HepG2 (cell line): ENCODE data around the gene FAM180A. TPM values are rescaled to one million over a fixed set of nuclear protein-coding genes. Genes with fewer than 3 reads are reported as not detected.
"Not testable (repeated sequence)": the region's sequence is repeated elsewhere in the genome, so short reads cannot be mapped to it uniquely, and the experiment has no call there.

Experiments
- ATAC-seq: fragments of 200-7000 bp; cut with Tn5 transposase; 3 replicates; pipeline ENCODE4 v1.9.1; 2020; ENCODE audit warnings: mild to moderate bottlenecking, moderate library complexity
- BruUV-seq: library from RNA; stranded (reverse); fragments of 400-500 nt; replicated peaks from 2 replicates; lab custom pipeline; 2021; lab: Mats Ljungman, UMichigan
- CTCF ChIA-PET: fragments of 300-600 bp; formaldehyde crosslinking; extraction: SDS; loops from one replicate; lab custom pipeline; 2021; ENCODE audit warnings: low total read pairs, inconsistent platforms, low intra/inter-chr PET ratio; lab: Yijun Ruan, JAX
- POLR2A ChIA-PET: fragments of 350-600 bp; sonication (Branson Sonifier 250); formaldehyde crosslinking; loops from one replicate; lab custom pipeline; 2020; ENCODE audit warnings: antibody characterized with exemption, inconsistent platforms; lab: Yijun Ruan, JAX
- DNase-seq: peaks from one replicate; pipeline ENCODE4 v3.0.0-alpha.2; 2015; ENCODE audit warnings: low spot score
- FAIRE-seq: peaks from 3 replicates; lab custom pipeline; 2011; peaks lifted over from hg19 to GRCh38; lab: Jason Lieb, UNC
- H2AFZ ChIP-seq: one replicate; pipeline ENCODE4 v1.6.1; 2011; ENCODE audit warnings: low read length, inconsistent platforms
- H3K27ac ChIP-seq: fragments of 300-600 bp; 3 replicates; pipeline ENCODE4 v1.8.0; 2011; ENCODE audit warnings: mixed run types, mild to moderate bottlenecking, mixed read lengths, low read length, inconsistent platforms; ENCODE audit not compliant: insufficient read depth; ENCODE audit errors: extremely low read length
- H3K27me3 ChIP-seq, 2 experiments: fragments of 200-600 bp in 1 of 2; 2 replicates in 1 of 2; 3 replicates in 1 of 2; pipeline versions ENCODE4 v1.6.0 to v1.8.0; 2011; ENCODE audit warnings: low read length in 2 of 2, mild to moderate bottlenecking in 2 of 2, moderate library complexity in 2 of 2, inconsistent platforms in 1 of 2; ENCODE audit not compliant: insufficient read depth in 2 of 2, control insufficient read depth in 1 of 2
- H3K36me3 ChIP-seq, 2 experiments: fragments of 200-600 bp in 1 of 2; replicated peaks in 1 of 2; 2 replicates in 1 of 2; 3 replicates in 1 of 2; pipeline versions ENCODE4 v1.5.1 to v1.8.0; 2011; ENCODE audit warnings: low read length in 2 of 2, inconsistent platforms in 1 of 2; ENCODE audit not compliant: insufficient read depth in 2 of 2, control insufficient read depth in 1 of 2
- H3K4me1 ChIP-seq: 2 replicates; pipeline ENCODE4 v1.5.1; 2012; ENCODE audit warnings: low read length, inconsistent platforms; ENCODE audit not compliant: insufficient read depth
- H3K4me2 ChIP-seq: 2 replicates; pipeline ENCODE4 v1.6.0; 2011; ENCODE audit warnings: low read depth, low read length, inconsistent platforms
- H3K4me3 ChIP-seq, 3 experiments: fragments of 200-600 bp in 1 of 3; sonication (generic), shearing (Covaris generic) in 1 of 3; replicated peaks in 1 of 3; 2 replicates each; pipeline ENCODE4 v1.5.1; 2011 to 2016; ENCODE audit warnings: low read length in 3 of 3, inconsistent platforms in 2 of 3, low read depth in 2 of 3, mild to moderate bottlenecking in 2 of 3, control low read depth in 1 of 3, mixed read lengths in 1 of 3; ENCODE audit not compliant: insufficient read depth in 1 of 3
- H3K79me2 ChIP-seq: one replicate; pipeline ENCODE4 v1.6.1; 2011; ENCODE audit warnings: low read length, inconsistent platforms; ENCODE audit not compliant: insufficient read depth
- H3K9ac ChIP-seq: 2 replicates; pipeline ENCODE4 v1.6.0; 2011; ENCODE audit warnings: mild to moderate bottlenecking, low read depth, low read length, inconsistent platforms; ENCODE audit not compliant: insufficient read depth
- H3K9me3 ChIP-seq: 2 replicates; pipeline ENCODE4 v1.5.1; 2012; ENCODE audit warnings: mild to moderate bottlenecking, low read length
- H4K20me1 ChIP-seq: 2 replicates; pipeline ENCODE4 v1.6.0; 2011; ENCODE audit warnings: inconsistent platforms, mild to moderate bottlenecking, low read length, moderate library complexity; ENCODE audit not compliant: insufficient read depth
- ARHGAP35 ChIP-seq: sonication (generic); formaldehyde crosslinking; IDR thresholded peaks from 2 replicates; pipeline ENCODE4 v1.9.0; 2022; ENCODE audit warnings: mild to moderate bottlenecking, inconsistent platforms, moderate library complexity, missing genetic modification reagents, borderline replicate concordance
- ATF2 ChIP-seq: sonication (generic); formaldehyde crosslinking; IDR thresholded peaks from 2 replicates; pipeline ENCODE4 v1.4.0; 2020; ENCODE audit warnings: missing genetic modification reagents
- CREB1 ChIP-seq, 2 experiments: fragments of 450-650 bp in 1 of 2; IDR thresholded peaks; 2 replicates each; pipeline ENCODE4 v1.6.1; 2016 to 2017; ENCODE audit warnings: control low read depth in 1 of 2, mild to moderate bottlenecking in 1 of 2, missing compliant biosample characterization in 1 of 2, missing genetic modification characterization in 1 of 2
- GZF1 ChIP-seq: sonication (generic); formaldehyde crosslinking; IDR thresholded peaks from 2 replicates; pipeline ENCODE4 v1.5.1; 2020; ENCODE audit warnings: mild to moderate bottlenecking, missing genetic modification reagents
- HMG20B ChIP-seq: conservative IDR thresholded peaks from 2 replicates; pipeline ENCODE4 v1.6.1; 2016; ENCODE audit warnings: missing genetic modification reagents, missing compliant biosample characterization
- PHB2 ChIP-seq: fragments of 450-650 bp; IDR thresholded peaks from 2 replicates; pipeline ENCODE4 v1.6.1; 2018; ENCODE audit not compliant: partially characterized antibody
- SP5 ChIP-seq: IDR thresholded peaks from 2 replicates; pipeline ENCODE4 v1.6.1; 2016; ENCODE audit warnings: low read depth, borderline replicate concordance
- TCF7L2 ChIP-seq: IDR thresholded peaks from 2 replicates; pipeline ENCODE4 v1.6.1; 2011; ENCODE audit warnings: mild to moderate bottlenecking, low read depth, low read length, moderate library complexity
- TMF1 ChIP-seq: sonication (generic); formaldehyde crosslinking; IDR thresholded peaks from 2 replicates; pipeline ENCODE4 v1.8.1; 2022; ENCODE audit warnings: low read depth, missing genetic modification reagents
- ZFY ChIP-seq: sonication (generic); formaldehyde crosslinking; IDR thresholded peaks from 2 replicates; pipeline ENCODE4 v1.4.0; 2020; ENCODE audit warnings: missing genetic modification reagents
- ZNF33A ChIP-seq: sonication (generic); formaldehyde crosslinking; IDR thresholded peaks from 2 replicates; pipeline ENCODE4 v1.5.1; 2020; ENCODE audit warnings: missing genetic modification reagents, mild to moderate bottlenecking, moderate library complexity, borderline replicate concordance
- ZNF530 ChIP-seq: sonication (generic); formaldehyde crosslinking; IDR thresholded peaks from 2 replicates; pipeline ENCODE4 v1.5.0; 2020; ENCODE audit warnings: low read depth, mild to moderate bottlenecking, missing genetic modification reagents
- ZNF777 ChIP-seq: sonication (generic); formaldehyde crosslinking; IDR thresholded peaks from 2 replicates; pipeline ENCODE4 v1.4.0; 2020; ENCODE audit warnings: missing genetic modification reagents
- WGBS: methylation state at CpG from one replicate; pipeline ENCODE4 v1.1.6; 2017; ENCODE audit warnings: low lambda C conversion rate; 5-methylcytosine and 5-hydroxymethylcytosine counted together
- in situ Hi-C: cut with HindIII; loops from 2 replicates; pipeline ENCODE4 v1.10.0; 2017; ENCODE audit warnings: low pct_unique_long_range_greater_than_20kb; ENCODE audit not compliant: extremely low pct_ligation_motif_present
- intact Hi-C: fragments of 100-400 bp; cut with micrococcal nuclease; formaldehyde crosslinking; loops from one replicate; pipeline ENCODE4 v1.10.0; 2022; ENCODE audit not compliant: unreplicated experiment
- polyA plus RNA-seq, 8 experiments: library from polyadenylated mRNA; depleted of rRNA in 3 of 8; stranded (reverse) in 7 of 8; unstranded in 1 of 8; fragments of >200 nt; fragmentation: Illumina TruSeq in 4 of 8; extraction: Trizol in 4 of 8; gene quantifications; 2 replicates each; pipeline versions ENCODE4 v1.2.1 to v1.2.3, GENCODE V29; 2011 to 2016; ENCODE audit warnings: low read depth in 4 of 8, missing spikeins in 1 of 8, mixed read lengths in 1 of 8; ENCODE audit not compliant: insufficient read depth in 1 of 8
- total RNA-seq, 5 experiments: library from RNA; depleted of rRNA; stranded (reverse); fragments of >200 nt; fragmentation: Illumina TruSeq; extraction: Trizol; gene quantifications; 2 replicates each; pipeline ENCODE4 v1.2.3, GENCODE V29; 2016; ENCODE audit warnings: low read depth in 1 of 5

Gene FAM180A
- total and polyA plus RNA-seq, 2 of the 13 experiments (the other 11 are each of a cell fraction or from before 2014, with no cell fraction given) = not detected

DNA sequence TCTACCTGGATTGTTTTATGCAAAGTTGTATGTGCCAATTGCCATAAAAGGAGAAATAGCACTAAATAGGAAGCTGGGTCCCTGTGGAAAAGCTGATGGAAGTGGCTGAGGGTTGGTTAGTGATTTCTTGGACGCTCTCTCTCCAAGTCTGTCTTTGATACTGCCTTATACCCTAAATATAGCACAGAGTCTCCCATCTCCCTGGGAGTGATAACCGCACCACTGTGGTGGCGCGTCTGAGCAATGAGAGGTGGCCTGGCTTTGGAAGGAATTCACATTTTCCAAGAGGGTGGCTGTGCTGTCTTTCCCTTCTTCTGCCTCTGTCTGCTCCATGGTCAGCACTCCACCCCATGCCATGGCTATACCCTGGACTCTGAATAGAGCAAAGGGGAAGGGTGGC lies 55.1 kb downstream of the FAM180A start:
- Histone ChIP-seq H2AFZ (no peak overlapping the region), H3K4me3 (no peak overlapping the region), H3K9me3 (no peaks in the 10 kb centered on the region), H3K27ac (no peak overlapping the region), H3K4me1 (peaks cover 8% of the 10 kb centered on the region; the same call in 1 of the 2 replicates), H3K79me2 (no peaks in the 10 kb centered on the region), H3K9ac (no peak overlapping the region), H3K4me2 (no peak overlapping the region), H3K36me3 (no peaks in the 10 kb centered on the region), H3K27me3 (no peaks in the 10 kb centered on the region), H4K20me1 (no peaks in the 10 kb centered on the region)
- BruUV-seq = no TSS peak
- ATAC-seq = no peak
- ChIA-PET POLR2A (no interaction called here), CTCF (no interaction called here)
- no peak for DNase-seq
- no peak for FAIRE-seq
- WGBS = 93% methylated on average over 4 of the region's 4 CpGs
- TF ChIP-seq PHB2 (no peak), ZNF33A (no peak)
- intact Hi-C loops (no loop called here), in situ Hi-C loops (no loop called here)

DNA sequence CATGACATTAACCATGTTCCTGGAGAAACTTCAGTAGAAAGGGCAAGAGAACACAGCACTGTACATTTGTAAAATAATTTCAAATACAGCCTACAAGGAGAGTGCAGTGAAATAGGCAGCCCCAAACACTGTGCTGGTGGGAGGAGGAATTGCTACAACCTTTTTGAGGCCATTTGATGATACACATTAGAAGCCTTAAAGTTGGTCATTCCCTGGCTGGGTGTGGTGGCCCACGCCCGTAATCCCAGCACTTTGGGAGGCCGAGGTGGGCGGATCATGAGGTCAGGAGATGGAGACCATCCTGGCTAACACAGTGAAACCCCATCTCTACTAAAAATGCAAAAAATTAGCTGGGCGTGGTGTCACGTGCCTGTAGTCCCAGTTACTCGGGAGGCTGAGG lies 56.0 kb downstream of the FAM180A start:
- 89% methylated on average over 5 of the region's 7 CpGs for WGBS
- in situ Hi-C loops, H4K20me1 ChIP-seq, POLR2A ChIA-PET, H2AFZ ChIP-seq, H3K9me3 ChIP-seq, FAIRE-seq, ATAC-seq, H3K36me3 ChIP-seq, H3K27me3 ChIP-seq, DNase-seq, H3K27ac ChIP-seq, H3K4me1 ChIP-seq, H3K4me2 ChIP-seq, H3K79me2 ChIP-seq, BruUV-seq, intact Hi-C loops, CTCF ChIA-PET, H3K4me3 ChIP-seq, H3K9ac ChIP-seq: not testable (repeated sequence)

DNA sequence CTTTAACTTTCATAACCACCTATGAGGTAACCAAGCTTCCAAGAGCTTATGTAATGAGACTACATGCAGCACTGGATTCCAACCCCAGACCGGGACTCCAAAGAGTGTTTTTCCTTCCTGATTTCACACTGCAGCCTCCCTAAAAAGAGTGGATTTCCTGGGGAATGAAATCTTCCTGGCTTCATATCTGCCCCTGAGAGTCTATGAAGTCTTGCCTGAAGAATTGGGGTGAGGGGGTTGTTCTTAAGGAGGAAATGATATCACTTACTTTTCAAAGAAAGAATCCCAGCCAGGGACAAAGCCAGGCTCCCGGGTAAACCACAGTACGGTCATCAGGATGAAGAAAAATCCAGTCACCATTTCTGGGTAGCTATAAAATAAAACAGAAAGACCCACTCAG lies 56.6 kb downstream of the FAM180A start:
- CTCF ChIA-PET = no interaction called here
- DNase-seq = no peak
- 89% methylated on average over 3 of the region's 3 CpGs for WGBS
- POLR2A ChIA-PET = no interaction called here
- Histone ChIP-seq H4K20me1 (no peaks in the 10 kb centered on the region), H3K4me2 (no peak overlapping the region), H3K4me1 (peaks cover 8% of the 10 kb centered on the region; the same call in 1 of the 2 replicates), H3K36me3 (no peaks in the 10 kb centered on the region), H3K79me2 (no peaks in the 10 kb centered on the region), H3K9me3 (no peaks in the 10 kb centered on the region)
- FAIRE-seq = no peak
- no TSS peak for BruUV-seq
- no peak for ATAC-seq
- intact Hi-C loops = no loop called here
- TF ChIP-seq ATF2 (CRISPR knock-in tag) (no peak), TMF1 (CRISPR knock-in tag) (no peak), HMG20B (CRISPR knock-in tag) (no peak), TCF7L2 (no peak), GZF1 (CRISPR knock-in tag) (no peak), ARHGAP35 (CRISPR knock-in tag) (no peak), ZFY (CRISPR knock-in tag) (no peak), SP5 (no peak), CREB1 (IDR thresholded peaks at IDR 0.05) (no peak), CREB1 (CRISPR knock-in tag; IDR thresholded peaks at IDR 0.05) (no peak), ZNF530 (CRISPR knock-in tag) (no peak), ZNF777 (CRISPR knock-in tag) (no peak)
- TF ChIP-seq, all 625 proteins: peak for 0
- H3K27ac ChIP-seq = no peak overlapping the region
- no peak overlapping the region for H3K4me3 ChIP-seq
- no peak overlapping the region for H3K9ac ChIP-seq
- H3K27me3 ChIP-seq = no peaks in the 10 kb centered on the region
- no peak overlapping the region for H2AFZ ChIP-seq
- in situ Hi-C loops = no loop called here
